Measurements from ENCODE around the gene ACOX2. TPM values are rescaled to one million over a fixed set of nuclear protein-coding genes. Genes with fewer than 3 reads are reported as not detected.
"Not testable (repeated sequence)": the region's sequence is repeated elsewhere in the genome, so short reads cannot be mapped to it uniquely, and the experiment has no call there.

ACOX2 gene
- total RNA-seq, 1 experiment from 2014 or later: 12.8 TPM

DNA sequence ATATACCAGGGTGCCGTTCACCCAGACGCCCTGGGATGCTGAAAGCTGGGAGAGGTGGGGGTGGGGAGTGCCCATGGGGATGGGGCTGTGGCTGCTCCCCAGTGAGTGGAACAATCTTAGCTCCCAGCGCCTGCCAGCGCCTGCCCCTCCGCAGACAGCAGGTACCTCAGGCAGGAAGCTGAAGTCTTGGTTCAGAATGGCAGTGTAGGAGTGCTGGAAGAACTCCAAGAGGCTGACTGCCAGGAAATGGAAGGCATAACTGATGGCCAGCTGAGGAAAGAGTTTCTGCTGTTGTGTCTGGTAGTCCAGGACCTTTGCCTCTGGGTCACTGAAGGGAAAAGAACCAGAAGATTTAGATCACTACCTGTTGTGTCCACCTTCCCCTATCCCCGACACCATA lies 8.4 kb downstream of the ACOX2 start:
- H3K27ac ChIP-seq (ENCODE audit: low read depth, low read length): no peak overlapping the region
- H3K4me1 ChIP-seq (ENCODE audit: control insufficient read depth in 1 of 2, insufficient read depth in 2 of 2, low read length in 2 of 2): peaks cover 11 to 28% of the 10 kb centered on the region in 2 experiments
- no peak for ATAC-seq
- DNase-seq (ENCODE audit: low read depth, low spot score): no peak
- no peak overlapping the region for H3K4me2 ChIP-seq (ENCODE audit: low read length)
- RAD21 ChIA-PET (ENCODE audit: low non-redundant PET in 1 of 2, low total read pairs in 2 of 2, uncharacterized antibody in 2 of 2, unreplicated experiment in 2 of 2): no interaction called here
- no peaks in the 10 kb centered on the region for H3K9me3 ChIP-seq (ENCODE audit: control insufficient read depth in 1 of 2, insufficient read depth in 1 of 2, low read depth in 1 of 2, low read length in 2 of 2)
- H4K20me1 ChIP-seq (ENCODE audit: insufficient read depth): no peaks in the 10 kb centered on the region
- TF ChIP-seq EGR1 (IDR thresholded peaks at IDR 0.05; ENCODE audit: low read depth) (no peak), EZH2phosphoT487 (IDR thresholded peaks at IDR 0.05; ENCODE audit: borderline replicate concordance) (no peak), ZFX (IDR thresholded peaks at IDR 0.05) (no peak), YY1 (IDR thresholded peaks at IDR 0.05; ENCODE audit: extremely low read depth, insufficient replicate concordance, low read depth, low read length) (no peak), CBX3 (IDR thresholded peaks at IDR 0.05; ENCODE audit: low read depth) (no peak), JUND (IDR thresholded peaks at IDR 0.05) (no peak), ELF1 (IDR thresholded peaks at IDR 0.05; ENCODE audit: borderline replicate concordance, low read depth) (no peak), CEBPB (IDR thresholded peaks at IDR 0.05; ENCODE audit: low read depth) (no peak), POLR2A (IDR thresholded peaks at IDR 0.05; ENCODE audit: borderline replicate concordance, extremely low read depth, insufficient read depth, insufficient read length) (no peak), ZNF274 (IDR thresholded peaks at IDR 0.05; ENCODE audit: low read depth, low read length) (no peak), FOSL1 (IDR thresholded peaks at IDR 0.05; ENCODE audit: low read depth) (no peak), RAD21 (IDR thresholded peaks at IDR 0.05; ENCODE audit: low read depth) (no peak), EZH2 (IDR thresholded peaks at IDR 0.05) (no peak), POLR2AphosphoS5 (IDR thresholded peaks at IDR 0.05; ENCODE audit: low read depth, low read length) (no peak)
- TF ChIP-seq, protein P1, sequence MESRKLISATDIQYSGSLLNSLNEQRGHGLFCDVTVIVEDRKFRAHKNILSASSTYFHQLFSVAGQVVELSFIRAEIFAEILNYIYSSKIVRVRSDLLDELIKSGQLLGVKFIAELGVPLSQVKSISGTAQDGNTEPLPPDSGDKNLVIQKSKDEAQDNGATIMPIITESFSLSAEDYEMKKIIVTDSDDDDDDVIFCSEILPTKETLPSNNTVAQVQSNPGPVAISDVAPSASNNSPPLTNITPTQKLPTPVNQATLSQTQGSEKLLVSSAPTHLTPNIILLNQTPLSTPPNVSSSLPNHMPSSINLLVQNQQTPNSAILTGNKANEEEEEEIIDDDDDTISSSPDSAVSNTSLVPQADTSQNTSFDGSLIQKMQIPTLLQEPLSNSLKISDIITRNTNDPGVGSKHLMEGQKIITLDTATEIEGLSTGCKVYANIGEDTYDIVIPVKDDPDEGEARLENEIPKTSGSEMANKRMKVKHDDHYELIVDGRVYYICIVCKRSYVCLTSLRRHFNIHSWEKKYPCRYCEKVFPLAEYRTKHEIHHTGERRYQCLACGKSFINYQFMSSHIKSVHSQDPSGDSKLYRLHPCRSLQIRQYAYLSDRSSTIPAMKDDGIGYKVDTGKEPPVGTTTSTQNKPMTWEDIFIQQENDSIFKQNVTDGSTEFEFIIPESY (IDR thresholded peaks at IDR 0.05; ENCODE audit: extremely low read depth, insufficient replicate concordance, low read length): no peak
- TF ChIP-seq, protein P2, sequence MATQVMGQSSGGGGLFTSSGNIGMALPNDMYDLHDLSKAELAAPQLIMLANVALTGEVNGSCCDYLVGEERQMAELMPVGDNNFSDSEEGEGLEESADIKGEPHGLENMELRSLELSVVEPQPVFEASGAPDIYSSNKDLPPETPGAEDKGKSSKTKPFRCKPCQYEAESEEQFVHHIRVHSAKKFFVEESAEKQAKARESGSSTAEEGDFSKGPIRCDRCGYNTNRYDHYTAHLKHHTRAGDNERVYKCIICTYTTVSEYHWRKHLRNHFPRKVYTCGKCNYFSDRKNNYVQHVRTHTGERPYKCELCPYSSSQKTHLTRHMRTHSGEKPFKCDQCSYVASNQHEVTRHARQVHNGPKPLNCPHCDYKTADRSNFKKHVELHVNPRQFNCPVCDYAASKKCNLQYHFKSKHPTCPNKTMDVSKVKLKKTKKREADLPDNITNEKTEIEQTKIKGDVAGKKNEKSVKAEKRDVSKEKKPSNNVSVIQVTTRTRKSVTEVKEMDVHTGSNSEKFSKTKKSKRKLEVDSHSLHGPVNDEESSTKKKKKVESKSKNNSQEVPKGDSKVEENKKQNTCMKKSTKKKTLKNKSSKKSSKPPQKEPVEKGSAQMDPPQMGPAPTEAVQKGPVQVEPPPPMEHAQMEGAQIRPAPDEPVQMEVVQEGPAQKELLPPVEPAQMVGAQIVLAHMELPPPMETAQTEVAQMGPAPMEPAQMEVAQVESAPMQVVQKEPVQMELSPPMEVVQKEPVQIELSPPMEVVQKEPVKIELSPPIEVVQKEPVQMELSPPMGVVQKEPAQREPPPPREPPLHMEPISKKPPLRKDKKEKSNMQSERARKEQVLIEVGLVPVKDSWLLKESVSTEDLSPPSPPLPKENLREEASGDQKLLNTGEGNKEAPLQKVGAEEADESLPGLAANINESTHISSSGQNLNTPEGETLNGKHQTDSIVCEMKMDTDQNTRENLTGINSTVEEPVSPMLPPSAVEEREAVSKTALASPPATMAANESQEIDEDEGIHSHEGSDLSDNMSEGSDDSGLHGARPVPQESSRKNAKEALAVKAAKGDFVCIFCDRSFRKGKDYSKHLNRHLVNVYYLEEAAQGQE (IDR thresholded peaks at IDR 0.05; ENCODE audit: low read depth): no peak
- no TSS peak for BruUV-seq (replicated peaks)
- CTCF ChIA-PET: interaction anchor here (0.7 to 1.4 kb wide), 3 partner anchors 38 to 363 kb away, joined by 4 to 5 read pairs (median 4); no protein-coding TSS in a partner anchor
- no peaks in the 10 kb centered on the region for H3K9me2 ChIP-seq (ENCODE audit: insufficient read depth)
- POLR2A ChIA-PET: interaction anchor here (0.7 kb wide), 1 partner anchor 19 kb away, joined by 5 read pairs; no protein-coding TSS in a partner anchor
- no peaks in the 10 kb centered on the region for H3K36me3 ChIP-seq (ENCODE audit: control insufficient read depth in 1 of 2, insufficient read depth in 2 of 2, low read length in 2 of 2)
- H3K79me2 ChIP-seq (ENCODE audit: insufficient read depth, low read length): no peaks in the 10 kb centered on the region
- intact Hi-C loops (cut with micrococcal nuclease): no loop called here
- H3K9ac ChIP-seq (ENCODE audit: low read length): no peak overlapping the region
- no peak overlapping the region for H2AFZ ChIP-seq (ENCODE audit: low read depth, low read length, poor library complexity, severe bottlenecking)
- no peaks in the 10 kb centered on the region for H3K27me3 ChIP-seq (ENCODE audit: insufficient read depth, low read length)
- no peak overlapping the region for H3K4me3 ChIP-seq (replicated peaks in 1 of 2; ENCODE audit: low read depth in 1 of 2, low read length in 2 of 2)

DNA sequence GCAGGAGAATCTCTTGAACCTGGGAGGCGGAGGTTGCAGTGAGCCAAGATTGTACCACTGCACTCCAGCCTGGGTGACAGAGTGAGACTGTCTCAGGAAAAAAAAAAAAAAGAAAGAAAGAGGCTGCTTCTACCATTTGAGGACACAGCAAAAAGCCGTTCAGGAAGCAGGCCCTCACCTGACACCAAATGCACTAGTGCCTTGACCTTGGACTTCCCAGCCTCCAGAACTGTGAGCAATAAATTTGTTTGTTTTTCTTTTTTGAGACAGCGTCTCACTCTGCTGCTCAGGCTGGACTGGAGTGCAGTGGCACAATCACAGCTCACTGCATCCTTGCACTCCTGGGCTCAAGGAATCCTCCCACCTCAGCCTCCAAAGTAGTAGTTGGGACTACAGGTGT lies 9.6 kb downstream of the ACOX2 start:
- H3K27ac ChIP-seq (ENCODE audit: low read depth, low read length); ATAC-seq; H3K36me3 ChIP-seq (ENCODE audit: control insufficient read depth in 1 of 2, insufficient read depth in 2 of 2, low read length in 2 of 2); DNase-seq (ENCODE audit: low read depth, low spot score); H4K20me1 ChIP-seq (ENCODE audit: insufficient read depth); H3K9ac ChIP-seq (ENCODE audit: low read length); H3K27me3 ChIP-seq (ENCODE audit: insufficient read depth, low read length); H3K79me2 ChIP-seq (ENCODE audit: insufficient read depth, low read length); H3K9me3 ChIP-seq (ENCODE audit: control insufficient read depth in 1 of 2, insufficient read depth in 1 of 2, low read depth in 1 of 2, low read length in 2 of 2); BruUV-seq (replicated peaks); H3K4me2 ChIP-seq (ENCODE audit: low read length); H3K9me2 ChIP-seq (ENCODE audit: insufficient read depth); H3K4me3 ChIP-seq (replicated peaks in 1 of 2; ENCODE audit: low read depth in 1 of 2, low read length in 2 of 2); intact Hi-C loops (cut with micrococcal nuclease); H2AFZ ChIP-seq (ENCODE audit: low read depth, low read length, poor library complexity, severe bottlenecking): not testable (repeated sequence)
- ChIA-PET POLR2A (interaction anchor here (1.1 kb wide), 1 partner anchor 221 kb away, joined by 3 read pairs; the partner anchor contains the start of genes HTD2 and RPP14), RAD21 (ENCODE audit: low non-redundant PET in 1 of 2, low total read pairs in 2 of 2, uncharacterized antibody in 2 of 2, unreplicated experiment in 2 of 2) (interaction anchor here in 1 of 2 experiments (1.6 kb wide), 1 partner anchor 35 kb away, joined by 3 read pairs; the partner anchor contains the start of gene KCTD6), CTCF (interaction anchor here (1.1 kb wide), 1 partner anchor 220 kb away, joined by 6 read pairs; no protein-coding TSS in a partner anchor)
- H3K4me1 ChIP-seq (ENCODE audit: control insufficient read depth in 1 of 2, insufficient read depth in 2 of 2, low read length in 2 of 2): peaks cover 9 to 20% of the 10 kb centered on the region in 2 experiments
